GM19351 (cell line): ENCODE data around the gene APP.

Source experiments
- ATAC-seq: cut with Tn5 transposase; IDR thresholded peaks from one replicate; pipeline ENCODE4 v1.9.1; 2021; ENCODE audit warnings: mild to moderate bottlenecking, moderate library complexity; ENCODE audit not compliant: unreplicated experiment

Gene APP

DNA sequence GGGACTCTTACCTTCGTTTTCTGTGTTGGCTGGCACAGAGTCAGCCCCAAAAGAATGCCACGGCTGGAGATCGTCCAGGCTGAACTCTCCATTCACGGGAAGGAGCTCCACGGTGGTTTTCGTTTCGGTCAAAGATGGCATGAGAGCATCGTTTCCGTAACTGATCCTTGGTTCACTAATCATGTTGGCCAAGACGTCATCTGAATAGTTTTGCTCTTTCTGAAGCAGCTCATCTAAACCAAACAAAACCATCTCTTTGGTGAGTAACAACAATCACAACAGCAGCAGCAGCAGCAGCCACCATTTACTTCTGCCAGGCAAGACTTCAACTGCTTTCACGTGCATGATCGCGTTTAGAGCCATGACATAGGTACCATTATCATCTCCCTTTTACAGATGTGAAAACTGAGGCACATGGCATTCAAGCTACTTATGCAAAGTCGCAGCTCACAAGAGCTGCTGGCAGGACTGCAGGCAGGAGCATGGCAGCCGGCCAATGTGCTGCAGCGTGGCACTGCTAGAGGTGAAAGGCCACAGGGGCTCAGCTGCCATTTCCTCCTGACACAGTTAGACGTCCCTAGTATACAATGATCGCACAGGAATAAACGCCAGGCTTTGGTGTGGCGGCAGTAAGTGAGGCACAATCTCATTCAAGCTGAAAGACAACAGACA, 258.7 kb downstream of the APP start:
- no peak for ATAC-seq

- no peak for ATAC-seq
Observed at GRCh38 chr21:25910809-25911208, 259.8 kb downstream of the APP start.

- no peak for ATAC-seq
Observed at GRCh38 chr21:25909341-25909740, 261.2 kb downstream of the APP start.

DNA sequence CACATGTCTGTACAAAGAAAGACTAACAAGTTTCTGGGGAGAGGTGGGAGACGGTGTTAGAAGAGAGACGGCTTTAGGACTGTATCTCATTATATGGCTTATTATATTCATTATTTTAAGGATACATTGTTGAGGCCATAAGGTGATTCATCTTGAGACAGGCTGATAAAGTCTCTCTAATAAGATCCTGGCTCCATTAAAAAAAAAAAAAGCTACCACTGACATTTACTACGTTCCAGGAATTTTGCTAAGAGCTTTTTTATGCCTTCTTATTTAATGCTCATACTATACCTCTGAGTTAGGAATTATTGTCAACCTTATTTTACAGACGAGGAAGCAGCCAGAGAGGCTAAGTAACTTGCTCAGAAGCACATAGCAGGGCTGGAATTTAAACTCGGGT, 262.1 kb downstream of the APP start:
- ATAC-seq = no peak

GRCh38 chr21:25907573-25908275, 262.8 kb downstream of the APP start:
- ATAC-seq = no peak

- ATAC-seq = no peak
Observed at GRCh38 chr21:25906587-25906986, 264.0 kb downstream of the APP start.

DNA sequence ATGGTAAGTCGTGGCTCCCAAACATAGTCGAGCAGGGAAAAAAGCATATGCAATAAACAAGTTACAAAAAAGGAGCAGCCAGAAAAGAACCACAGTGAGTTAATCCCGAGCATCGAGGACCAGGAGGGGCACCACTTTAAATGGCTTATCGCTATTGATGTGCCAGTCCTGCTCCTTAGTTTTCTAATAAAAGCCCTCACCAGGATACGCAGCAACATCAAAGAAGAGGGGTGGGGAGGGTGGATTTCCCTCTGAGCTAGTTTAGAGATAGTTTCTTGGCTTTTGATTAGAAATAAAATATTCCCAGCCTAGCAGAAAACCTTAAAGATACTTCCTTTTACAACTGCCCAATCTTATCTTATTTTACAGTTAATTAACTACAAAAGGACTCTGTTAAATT, 265.4 kb downstream of the APP start:
- ATAC-seq = no peak

DNA sequence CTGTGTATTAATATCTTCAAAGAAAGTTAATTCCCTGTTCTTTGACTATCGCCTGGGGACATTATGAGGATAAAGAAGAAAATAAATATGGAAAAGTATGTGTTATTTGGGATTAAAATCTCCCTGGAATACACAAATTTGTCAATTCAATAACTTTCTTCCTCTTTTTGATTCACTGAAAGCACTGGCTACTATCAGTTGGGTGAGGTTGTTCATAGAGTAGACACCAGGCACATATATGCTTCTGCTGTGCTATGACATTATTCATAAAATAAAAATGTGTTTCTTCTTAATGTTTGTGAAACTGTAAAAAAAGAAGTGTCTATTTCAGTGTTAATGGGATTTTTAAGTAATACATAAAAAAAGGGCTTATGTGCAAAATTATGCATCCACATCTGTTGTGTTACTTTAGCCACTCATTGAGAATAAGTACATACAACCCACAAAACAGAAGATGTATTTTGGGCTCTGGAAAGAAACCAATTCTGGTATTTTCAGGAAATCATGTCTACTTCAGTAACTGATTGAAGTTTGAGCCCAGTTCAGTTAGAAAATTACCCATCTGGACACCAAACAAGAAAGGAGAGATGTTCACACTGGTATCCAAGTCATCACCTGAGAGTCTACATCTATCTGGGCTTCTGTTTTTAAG, 266.4 kb downstream of the APP start:
- no peak for ATAC-seq

DNA sequence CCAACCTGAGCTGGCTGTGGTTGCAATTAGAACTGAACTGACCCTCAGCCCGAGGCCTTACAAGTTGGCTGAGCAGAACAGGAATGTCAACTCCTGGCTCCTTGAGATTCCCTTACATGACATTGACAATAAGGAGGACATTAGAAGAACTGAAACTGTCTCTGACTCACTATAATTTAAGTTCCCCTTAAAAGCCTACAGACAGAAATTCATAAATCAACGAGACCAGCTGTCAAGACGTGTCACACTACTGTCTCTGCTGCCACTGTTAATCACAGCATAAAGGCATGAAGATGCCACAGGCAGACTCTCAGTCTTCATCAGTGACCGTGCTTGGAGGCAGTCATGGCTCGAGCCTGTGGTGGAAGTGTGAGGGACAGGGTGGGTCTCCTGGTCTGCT, 267.0 kb downstream of the APP start:
- peak; percentile 58 for ATAC-seq

- no peak for ATAC-seq
Observed at GRCh38 chr21:25901330-25901979, 269.1 kb downstream of the APP start.

DNA sequence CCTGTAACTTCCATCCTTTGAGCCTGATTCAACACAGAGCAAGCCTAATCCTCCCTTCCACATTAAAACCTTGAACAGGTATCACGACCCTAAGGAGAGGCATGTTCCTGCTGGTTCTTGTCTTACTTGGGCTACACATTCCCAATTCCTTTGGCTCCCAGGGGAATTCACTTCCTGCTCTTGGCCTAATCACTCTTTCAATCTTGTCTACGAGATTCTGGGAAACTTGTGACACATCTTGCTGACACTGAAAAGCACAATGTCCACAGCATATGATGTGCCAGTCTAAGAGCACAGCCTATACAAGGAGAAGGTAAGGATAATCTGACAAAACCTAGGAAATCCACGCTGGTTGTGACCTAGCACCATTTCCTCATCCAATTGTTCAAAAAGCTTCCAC, 271.9 kb downstream of the APP start:
- ATAC-seq = no peak

GRCh38 chr21:25897383-25897782, 273.2 kb downstream of the APP start:
- ATAC-seq = no peak

GRCh38 chr21:25896501-25897056, 274.0 kb downstream of the APP start:
- no peak for ATAC-seq

GRCh38 chr21:25895565-25896205, 274.9 kb downstream of the APP start:
- peak; percentile 93 for ATAC-seq

DNA sequence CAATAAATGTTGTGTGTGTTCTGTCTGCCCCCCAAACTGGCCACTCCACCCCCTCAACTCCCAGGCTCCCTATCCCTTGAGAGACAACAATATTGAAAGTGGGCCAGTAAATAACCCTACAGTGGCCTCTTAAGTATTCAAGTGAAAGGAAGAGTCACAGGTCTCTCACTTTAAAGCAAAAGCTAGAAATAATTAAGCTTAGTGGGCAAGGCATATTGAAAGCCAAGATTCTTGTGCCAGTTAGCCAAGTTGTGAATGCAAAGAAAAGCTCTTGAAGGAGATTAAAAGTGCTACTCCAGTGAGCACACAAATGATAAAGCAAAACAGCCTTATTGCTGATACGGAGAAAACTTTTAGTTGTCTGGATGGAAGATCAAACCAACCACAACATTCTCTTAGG, 277.4 kb downstream of the APP start:
- ATAC-seq = no peak

DNA sequence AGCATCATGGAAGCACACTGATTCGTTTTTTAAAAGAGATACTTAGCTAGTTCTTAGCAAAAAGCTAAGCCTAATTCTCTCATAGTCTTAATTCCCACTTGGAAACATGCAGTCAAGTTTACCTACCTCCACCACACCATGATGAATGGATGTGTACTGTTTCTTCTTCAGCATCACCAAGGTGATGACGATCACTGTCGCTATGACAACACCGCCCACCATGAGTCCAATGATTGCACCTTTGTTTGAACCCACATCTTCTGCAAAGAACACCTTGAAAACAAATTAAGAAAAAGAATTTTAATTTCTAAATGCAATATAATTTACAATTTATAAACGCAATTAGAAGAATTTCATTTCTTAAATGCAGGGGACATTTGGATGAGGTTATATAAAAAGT, 279.0 kb downstream of the APP start:
- no peak for ATAC-seq

GRCh38 chr21:25890001-25890400, 280.6 kb downstream of the APP start:
- ATAC-seq = no peak

DNA sequence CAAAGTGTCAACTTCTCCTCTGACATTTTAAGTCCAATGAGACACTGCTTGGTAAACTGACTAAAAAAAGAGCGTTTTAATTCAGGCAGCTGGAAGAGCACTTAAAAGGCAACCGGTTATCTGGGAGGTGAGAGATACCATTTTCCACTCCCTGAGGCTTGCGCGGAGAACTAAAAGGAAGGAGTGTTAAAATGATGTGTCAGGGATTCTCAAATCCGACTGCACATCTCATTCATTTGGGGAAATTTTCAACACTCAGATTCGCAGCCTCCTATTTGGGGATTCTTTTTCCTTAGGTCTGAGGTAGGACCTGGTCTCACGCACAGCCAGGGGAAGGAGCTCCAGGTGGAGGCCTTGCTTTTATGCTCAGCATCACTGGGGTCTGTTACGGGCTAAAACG, 281.9 kb downstream of the APP start:
- ATAC-seq = no peak

DNA sequence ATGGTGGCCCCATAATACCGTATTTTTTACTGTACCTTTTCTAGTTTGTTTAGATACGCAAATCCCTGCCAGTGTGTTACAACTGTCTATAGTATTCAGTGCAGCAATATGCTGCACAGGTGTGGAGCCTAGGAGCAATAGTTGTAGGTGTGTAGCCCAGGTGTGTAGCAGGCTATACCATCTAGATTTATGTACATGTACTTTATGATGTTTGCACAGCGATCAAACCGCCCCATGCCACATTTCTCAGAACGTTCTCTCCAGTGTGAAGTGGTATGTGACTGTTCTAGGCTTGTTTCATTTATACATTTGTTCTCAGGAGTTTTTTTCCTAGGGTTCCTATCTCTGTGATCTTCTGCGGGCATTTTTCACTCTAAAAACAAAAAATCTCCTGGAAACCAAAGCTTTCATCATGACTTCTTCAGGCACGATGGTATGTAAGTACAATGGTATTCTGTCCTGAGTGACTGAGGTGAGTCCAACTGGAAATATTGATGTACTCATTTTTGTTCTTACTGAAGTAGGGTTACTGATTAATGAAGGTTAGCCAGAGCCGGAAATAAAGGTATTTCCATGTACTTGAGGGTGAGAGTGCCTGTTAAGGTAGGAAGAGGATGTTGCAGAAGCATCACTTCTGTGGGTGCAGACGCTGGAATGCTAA, 282.8 kb downstream of the APP start:
- no peak for ATAC-seq

DNA sequence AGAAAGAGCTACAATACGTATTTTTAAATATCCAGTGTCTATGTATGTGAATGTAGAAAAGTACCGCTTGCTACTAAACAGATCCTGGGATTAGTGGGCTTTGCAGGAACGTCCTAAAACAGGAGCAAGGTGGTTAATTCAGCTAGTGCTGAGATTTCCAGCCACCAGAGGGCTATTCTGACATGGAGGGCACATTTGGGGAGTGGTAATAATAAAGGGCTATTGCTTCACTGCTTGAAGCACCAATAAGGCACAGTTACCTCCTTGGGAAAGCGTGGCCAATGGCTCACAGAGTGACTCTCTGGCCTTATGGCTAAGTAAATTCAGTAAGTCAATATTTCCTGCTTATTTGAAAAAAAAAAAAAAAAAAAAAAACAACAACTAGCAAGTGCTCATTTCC, 283.4 kb downstream of the APP start:
- no peak for ATAC-seq
